Stimulated activated CD8-positive, alpha-beta memory T cell treated with anti-CD3 and anti-CD28 coated beads, Interleukin-15, amount 100 ng/mL, for 4 hours (primary cell): ENCODE data around the gene CERS1.

ENCODE experiments used
- DNase-seq, 2 donors: peaks; one replicate each; pipeline ENCODE4 v3.0.0-alpha.2; 2020; ENCODE audit warnings: low read depth in 2 of 2

CERS1 gene

GRCh38 chr19:18839465-18840287, 56.3 kb downstream of the CERS1 start:
- no peak for DNase-seq

DNA sequence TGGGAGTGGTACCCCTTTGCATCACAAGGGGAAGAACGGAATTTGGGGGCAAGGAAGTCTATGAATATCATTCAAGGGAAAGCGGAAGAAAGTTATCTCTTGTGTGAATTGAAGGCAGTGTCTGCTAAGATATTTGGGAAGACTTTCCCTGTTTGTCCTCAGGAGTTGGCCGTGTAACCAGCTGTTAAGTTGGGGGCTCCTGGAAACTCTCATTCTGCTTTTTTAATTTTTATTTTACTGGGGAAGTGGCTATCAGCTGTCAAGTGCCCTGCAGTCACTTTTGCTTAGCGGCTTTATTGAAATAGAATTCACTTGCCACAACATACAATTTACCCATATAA, 61.3 kb downstream of the CERS1 start:
- no peak for DNase-seq

DNA sequence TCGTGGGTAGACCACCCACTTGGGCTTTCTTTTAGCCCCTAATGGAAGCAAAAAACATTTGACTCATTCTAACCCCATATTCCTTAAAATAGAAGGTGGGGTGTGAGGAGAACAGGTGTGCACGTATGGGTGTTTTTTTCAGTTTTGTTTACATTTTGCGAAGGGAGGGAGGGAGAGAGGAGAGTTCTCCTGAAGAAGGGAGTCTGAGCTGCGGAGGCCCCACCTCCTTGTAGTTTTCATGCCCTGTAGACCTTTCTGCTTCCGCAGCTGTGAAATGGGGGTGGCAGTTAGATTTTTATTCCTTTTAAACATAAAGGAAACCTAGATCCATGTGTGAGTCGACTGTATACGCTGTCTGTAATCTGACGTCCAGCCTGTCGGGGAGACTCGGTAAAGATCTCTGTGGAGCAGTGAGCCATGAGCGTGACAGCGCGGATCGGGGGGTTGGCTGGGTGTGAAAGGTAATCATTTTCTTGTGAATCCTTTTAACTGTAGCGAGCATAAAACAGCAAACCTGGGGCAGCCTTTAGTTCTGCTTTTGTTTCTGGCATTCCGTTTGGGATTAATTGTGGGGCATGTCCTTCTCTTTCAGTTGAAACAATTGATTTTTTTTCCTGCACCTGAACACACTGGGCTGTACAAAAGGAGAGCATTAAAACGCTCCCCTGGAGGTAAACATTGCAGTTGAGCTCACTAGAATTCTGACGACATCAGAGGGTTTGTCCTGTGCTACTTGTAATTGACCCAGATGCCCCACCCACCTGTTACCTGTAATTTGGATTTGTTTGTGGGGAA, 61.9 kb downstream of the CERS1 start:
- DNase-seq = no peak

GRCh38 chr19:18833141-18833476, 62.8 kb downstream of the CERS1 start:
- no peak for DNase-seq

DNA sequence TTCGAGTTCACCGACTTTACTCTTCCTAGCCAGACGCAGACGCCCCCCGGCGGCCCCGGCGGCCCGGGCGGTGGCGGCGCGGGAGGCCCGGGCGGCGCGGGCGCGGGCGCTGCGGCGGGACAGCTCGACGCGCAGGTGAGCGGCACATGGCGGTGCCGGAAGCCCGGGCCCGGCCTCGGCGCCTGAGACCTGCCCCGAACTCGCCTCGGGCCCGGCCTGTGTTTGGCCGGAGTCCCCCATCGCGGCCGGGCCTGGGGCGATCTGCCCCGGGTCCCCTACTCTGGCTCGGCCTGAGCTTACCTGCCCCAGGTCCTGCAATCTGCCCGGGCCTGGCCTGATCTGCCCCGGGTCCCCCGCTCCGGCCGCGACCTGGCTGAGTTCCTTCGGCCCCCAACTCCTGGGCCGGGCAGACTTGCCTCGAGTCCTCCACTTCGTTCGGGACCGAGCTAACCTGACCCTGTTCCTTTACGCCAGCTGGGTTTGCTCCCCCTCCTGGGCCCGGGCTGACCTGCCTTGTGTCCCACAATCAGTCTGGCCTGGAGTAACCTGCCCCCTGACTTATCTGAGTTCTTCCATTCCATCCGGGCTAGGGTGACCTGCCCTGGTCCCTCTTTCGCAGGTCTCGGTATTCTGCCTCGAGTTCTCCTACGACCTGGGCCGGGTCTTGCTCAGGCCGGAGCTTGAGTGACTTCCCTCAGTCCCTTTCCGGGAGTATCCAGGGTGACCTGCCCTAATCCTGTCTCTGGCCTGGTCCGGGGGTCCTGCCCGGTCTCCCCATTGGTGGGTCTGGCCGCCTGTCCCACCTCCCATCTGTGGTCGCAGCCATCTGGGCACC, 63.4 kb downstream of the CERS1 start:
- peak in 1 of 2 donors; percentile 11 for DNase-seq

- peak; percentile 91 to 92 for DNase-seq
Measured at GRCh38 chr19:18831524-18832305, 64.2 kb downstream of the CERS1 start, which contains the start of gene UPF1. TSS of gene UPF1 (plus strand) at chr19:18831959. CDS start at chr19:18832210, 251 bp downstream.

- DNase-seq = no peak
Measured at GRCh38 chr19:18830488-18830887, 65.5 kb downstream of the CERS1 start.

DNA sequence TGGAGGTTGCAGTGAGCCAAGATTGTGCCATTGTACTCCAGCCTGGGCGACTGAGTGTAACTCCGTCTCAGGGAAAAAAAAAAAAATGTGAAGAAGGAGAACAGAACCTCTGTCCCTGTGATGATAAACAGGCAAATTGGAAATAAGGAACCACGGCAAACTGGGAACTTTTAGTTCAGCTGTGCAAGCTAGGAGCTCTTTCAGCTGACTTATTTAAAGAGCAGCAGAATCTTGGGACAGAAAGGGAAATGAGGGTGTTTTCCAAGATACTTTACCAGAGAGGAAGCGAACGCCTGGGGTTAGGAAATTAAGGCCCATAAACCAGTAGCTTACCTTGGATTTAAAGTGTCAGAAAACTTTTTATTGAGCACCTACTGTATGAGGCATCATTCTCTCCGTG, 67.2 kb downstream of the CERS1 start:
- no peak for DNase-seq
